Ovary (tissue), 3 donors: ENCODE measurements around the gene ADGRB3.

ENCODE experiments used
- EP300 ChIP-seq: sonication (generic); formaldehyde crosslinking; IDR thresholded peaks from one replicate; pipeline ENCODE4 v1.6.1; 2017; ENCODE audit warnings: antibody characterized with exemption
- TF ChIP-seq, protein P1 (sequence below), 3 donors: fragments of 450-650 bp in 2 of 3; fragments of 200-600 bp in 1 of 3; IDR thresholded peaks; one replicate each; pipeline versions ENCODE4 v1.5.1 to v1.8.0; 2016 to 2022; ENCODE audit warnings: antibody characterized with exemption in 3 of 3, mild to moderate bottlenecking in 1 of 3
- donor health status: DM: no; HTN: no; CAD: no.

DNA sequence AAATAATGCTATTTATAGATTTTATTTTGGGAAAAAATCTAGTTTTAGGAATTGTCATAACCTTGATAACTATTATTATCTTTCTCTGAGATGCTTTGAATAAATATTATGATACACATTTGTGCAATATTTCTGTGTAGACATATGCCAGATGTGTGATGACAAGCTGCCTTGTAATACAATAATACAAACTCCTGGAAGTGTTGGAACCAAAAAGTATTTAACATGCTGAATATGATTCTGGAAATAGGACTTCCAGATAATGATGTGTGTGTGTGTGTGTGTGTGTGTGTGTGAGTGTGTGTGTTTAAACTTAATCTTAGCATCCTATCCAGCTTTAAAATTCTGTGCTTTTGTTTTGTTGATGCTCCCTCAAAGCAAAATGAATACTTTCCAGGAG, 233.6 kb downstream of the ADGRB3 start:
- TF ChIP-seq, protein P1, sequence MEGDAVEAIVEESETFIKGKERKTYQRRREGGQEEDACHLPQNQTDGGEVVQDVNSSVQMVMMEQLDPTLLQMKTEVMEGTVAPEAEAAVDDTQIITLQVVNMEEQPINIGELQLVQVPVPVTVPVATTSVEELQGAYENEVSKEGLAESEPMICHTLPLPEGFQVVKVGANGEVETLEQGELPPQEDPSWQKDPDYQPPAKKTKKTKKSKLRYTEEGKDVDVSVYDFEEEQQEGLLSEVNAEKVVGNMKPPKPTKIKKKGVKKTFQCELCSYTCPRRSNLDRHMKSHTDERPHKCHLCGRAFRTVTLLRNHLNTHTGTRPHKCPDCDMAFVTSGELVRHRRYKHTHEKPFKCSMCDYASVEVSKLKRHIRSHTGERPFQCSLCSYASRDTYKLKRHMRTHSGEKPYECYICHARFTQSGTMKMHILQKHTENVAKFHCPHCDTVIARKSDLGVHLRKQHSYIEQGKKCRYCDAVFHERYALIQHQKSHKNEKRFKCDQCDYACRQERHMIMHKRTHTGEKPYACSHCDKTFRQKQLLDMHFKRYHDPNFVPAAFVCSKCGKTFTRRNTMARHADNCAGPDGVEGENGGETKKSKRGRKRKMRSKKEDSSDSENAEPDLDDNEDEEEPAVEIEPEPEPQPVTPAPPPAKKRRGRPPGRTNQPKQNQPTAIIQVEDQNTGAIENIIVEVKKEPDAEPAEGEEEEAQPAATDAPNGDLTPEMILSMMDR (IDR thresholded peaks at IDR 0.05): no peak
- no peak for TF ChIP-seq EP300
